GM19452 (cell line): ENCODE measurements around the gene CEACAM21.

Experiments used
- ATAC-seq: cut with Tn5 transposase; IDR thresholded peaks from one replicate; pipeline ENCODE4 v1.9.1; 2021; ENCODE audit not compliant: unreplicated experiment

CEACAM21 gene

DNA sequence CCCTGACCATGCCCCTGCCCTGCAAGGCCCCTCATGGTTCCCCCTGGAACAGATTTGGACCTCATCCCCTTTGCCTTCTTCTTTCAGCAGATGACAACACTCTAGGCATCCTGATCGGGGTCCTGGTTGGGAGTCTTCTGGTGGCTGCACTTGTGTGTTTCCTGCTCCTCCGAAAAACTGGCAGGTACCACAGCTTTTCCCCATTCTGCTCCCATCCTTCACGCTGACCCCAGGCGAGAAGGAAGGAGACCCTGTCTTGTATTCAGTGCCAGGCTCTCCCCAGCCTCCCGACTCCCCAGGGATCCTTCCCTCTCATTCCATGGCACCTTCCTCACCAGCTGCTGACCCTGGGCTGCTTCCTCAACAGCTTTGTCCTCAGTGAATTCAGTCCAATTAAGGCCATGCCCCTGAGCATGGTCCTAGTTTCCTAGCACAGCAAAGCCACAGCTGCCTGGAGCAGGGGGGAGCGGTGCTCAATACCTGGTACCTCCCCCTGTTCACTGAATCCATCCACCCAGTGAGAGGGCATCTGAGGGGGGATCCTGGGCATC lies 8.4 kb downstream of the CEACAM21 start:
- no peak for ATAC-seq

DNA sequence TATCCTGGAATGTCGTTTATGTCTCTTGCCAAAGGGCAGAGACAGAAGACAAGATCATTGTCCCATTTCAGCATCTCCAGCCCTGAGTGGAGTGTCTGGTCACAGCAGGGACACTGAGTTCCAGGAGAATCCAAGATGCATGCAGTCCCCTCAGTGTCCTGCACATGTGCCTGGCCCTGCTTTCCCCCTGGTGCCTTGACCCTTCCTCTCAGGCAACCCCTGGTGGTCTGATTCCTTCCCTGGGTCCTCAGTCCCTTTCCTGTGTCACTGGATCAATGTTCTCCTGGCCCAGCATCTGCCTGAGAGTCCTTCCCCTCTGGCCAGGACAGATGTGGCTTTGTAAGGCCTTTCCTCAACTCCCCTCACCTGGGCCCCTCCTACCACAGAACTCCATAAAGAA lies 9.0 kb downstream of the CEACAM21 start:
- ATAC-seq: no peak

DNA sequence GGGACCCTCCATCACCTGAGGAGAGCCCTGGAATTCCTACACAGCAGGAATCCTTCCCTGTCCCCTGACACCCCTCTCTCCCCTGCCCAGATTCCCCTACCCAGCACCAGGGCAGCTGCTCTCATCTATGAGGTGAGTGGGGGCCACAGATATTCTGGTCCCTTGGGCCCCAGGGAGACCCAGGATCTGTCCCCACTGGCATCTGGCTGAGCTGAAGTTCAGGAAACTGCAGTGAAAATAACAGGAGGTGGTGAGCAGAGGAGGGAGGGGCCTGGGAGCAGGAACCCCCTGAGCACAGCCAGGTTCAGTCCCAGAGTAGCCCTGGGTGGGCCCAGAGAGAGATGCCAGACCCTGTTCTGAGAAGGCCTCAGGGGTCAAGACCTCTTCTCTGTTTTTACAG lies 10.1 kb downstream of the CEACAM21 start:
- ATAC-seq: no peak

DNA sequence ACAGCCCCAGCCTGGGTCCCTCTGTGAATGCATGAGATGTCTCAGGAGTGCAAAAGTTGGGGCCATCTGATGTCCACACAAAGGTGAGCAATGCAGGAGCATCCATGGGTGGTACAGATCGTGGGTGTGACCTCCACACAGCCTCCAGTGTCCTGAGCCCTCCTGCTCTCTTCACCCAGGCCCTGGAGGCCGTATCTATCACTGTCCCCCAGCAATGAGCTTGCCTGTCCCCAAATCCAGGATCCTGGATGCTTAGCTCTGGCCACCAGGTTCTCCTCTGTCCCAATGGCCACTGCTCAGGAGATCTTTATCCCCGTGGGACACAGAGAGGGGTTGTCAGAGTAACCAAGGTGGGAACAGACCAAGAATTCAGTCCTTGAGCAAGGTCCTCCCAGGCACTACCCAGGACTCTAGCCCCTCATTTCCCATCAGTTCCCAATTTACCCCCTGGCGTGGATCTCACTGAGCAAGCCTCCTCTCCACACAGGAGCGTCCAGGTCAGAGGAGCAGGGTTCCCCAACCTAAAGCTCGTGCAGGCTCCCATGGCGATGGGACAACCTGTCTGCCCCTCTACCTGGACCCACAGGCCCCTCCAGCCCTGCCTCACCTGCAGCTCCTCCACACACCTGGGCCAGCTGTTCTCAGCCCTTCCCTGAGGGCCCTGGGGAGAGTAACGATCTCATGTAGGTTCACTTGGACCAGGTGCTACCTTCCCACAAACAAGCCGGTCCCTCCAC lies 11.3 kb downstream of the CEACAM21 start:
- no peak for ATAC-seq

DNA sequence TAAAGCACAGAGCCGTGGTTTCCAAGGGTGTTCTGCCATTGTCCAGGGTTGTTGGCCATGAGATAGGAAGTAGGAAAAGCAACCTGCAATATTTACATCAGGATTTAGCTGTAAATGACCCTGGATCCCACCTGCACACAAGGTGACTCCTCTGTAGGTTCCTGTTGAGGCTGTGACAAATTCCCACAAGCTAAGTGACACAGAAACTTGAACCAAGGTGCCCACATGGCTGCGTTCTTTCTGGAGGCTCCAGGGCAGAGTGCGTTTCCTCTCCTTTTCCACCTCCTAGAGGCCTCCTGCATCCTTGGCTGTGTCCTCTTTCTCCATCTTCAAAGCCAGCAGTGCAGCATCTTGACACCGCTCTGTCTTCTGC lies 11.9 kb downstream of the CEACAM21 start:
- no peak for ATAC-seq

DNA sequence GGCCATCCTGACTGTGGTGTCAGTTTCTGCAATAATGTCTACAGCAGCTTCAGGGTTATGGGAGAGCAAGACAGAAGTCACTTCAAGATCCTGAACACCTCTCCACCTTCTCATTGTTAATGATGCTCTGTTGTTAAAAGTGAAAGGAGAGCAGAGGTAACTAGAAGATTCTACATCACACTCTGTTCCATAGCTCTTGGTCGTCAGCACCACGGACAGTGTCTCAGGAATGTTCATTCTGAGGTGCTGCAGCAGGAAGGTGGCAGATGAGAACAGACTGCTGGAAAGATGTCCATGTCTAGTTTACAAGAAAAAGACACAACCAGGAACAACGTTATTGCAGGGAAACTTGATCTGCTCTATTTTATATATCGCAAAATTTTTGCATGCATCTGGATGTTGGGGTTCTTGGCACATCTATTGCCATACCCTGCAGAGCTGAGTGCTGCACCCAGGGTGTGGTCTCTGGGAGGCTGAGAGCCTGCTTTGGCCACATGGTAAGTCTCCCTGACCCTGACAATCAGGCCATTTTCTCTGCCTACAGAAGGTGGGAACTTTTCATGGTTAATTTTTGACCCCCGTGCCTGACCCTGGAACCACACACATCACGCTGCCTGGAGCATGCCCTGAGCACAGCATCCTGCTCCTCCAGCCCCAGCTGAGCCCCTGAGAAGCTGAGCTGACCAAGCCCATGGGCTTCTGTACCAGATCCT lies 12.7 kb downstream of the CEACAM21 start:
- ATAC-seq: no peak

DNA sequence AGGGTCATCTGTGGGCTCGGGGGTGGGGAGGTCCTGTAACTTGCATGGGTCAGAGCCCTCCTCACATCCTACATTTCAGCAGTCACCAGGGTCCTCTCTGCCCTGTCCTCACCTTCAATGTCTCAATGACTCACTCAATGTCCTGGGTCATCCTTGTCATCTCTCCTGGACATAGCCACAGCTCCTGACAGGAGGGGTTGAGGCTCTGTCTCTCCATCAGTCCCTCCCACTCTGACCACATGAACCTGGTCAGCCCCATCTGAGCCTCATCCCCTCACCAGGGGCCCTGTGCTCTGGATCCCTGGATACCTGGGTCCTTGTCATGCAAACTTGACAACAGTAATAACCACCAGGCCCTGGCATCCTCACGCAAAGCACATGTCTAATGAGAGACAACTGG lies 13.4 kb downstream of the CEACAM21 start:
- no peak for ATAC-seq

DNA sequence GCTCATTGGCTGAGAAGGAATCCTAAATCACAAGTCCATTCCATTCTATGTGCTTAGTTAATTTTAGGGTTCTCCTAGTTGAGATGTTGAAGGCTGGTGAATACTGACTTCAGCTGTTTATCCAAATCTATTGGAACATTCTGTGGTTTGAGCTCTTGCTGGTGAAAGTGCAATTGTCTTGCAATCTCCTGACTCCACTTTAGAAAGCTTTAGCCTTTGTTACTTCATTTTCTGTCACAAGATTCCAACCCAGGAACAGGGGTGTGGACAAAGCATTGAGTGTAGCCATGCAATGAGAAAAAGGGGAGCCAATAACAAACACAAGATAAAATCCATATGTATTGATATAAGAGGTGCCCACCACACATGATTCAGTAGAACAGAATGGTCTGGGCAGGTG lies 15.0 kb downstream of the CEACAM21 start:
- ATAC-seq: no peak

DNA sequence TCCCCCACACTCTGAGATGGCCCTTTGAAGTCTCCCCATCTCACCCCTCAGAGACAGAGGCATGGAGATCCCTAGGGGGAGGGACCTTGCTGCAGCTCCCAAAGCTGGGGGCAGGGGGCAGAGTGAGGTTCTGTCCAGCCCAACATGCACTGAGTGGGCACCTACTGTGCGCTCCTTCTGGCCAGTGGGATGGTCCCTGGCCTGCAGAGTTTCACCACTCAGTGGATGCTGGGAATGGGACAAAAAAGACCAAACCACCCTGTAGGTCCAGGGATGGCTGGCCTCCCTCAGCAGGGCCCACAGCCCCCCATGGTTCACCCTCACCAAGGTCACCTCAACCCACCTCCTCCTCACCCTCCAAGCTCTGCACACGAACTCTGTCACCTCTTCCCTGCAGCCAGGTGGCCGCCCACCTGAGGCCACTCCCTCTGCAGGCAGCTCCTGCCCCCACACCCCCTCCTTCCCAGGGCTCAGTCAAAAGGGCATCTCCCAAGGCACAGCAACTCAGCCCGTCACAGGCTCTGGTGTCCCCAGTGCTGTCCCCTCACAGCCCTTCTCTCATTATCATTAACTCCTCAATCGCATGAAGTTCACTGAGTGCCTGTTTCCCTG lies 16.1 kb downstream of the CEACAM21 start:
- ATAC-seq: no peak

DNA sequence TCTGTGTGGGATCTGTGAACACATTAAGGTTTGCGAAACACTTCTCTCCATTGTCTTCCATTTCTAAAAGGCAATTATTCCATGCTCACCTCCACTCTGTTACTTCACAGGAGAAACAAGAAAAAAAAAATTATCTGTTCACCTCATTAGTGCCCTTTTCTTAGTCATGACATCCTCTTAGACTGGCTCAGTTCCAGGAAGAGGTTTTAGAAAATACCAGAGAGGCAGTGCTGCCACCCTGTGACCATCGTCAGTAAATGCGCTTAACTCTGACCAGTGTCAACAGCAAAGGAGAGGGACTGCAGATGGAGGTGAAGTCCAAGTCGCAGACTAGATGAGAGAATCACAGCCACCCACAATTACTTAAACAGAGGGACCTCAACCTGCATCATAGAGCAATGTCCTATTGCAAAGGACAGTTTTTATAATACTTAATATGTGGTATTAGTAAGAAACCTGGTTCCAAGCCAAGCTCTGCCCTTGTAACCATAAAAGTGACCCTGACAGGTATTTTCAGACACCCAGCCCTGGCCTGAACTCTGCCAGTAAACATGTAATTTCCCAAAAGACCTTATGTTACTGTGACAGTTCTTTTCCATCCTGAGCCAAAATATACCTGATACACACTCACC lies 19.4 kb downstream of the CEACAM21 start:
- no peak for ATAC-seq

DNA sequence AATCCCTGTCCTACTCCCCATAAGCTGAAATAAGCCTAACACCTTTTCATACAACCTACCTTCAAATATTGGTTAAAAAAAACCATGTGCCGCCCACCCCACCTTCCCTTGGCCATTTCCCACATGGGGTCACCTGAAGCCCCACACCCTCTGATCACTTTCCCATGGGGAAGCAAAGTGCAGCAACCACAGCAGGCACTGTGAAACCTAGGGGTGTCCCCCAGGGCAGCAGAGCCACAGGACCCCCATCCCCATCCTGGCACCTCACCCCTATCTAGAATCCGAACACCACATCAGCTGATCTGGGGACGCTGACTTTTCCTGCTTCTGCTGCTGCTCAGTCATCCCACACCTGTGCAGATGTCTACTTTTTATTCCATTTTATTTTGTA lies 19.9 kb downstream of the CEACAM21 start:
- ATAC-seq: no peak

DNA sequence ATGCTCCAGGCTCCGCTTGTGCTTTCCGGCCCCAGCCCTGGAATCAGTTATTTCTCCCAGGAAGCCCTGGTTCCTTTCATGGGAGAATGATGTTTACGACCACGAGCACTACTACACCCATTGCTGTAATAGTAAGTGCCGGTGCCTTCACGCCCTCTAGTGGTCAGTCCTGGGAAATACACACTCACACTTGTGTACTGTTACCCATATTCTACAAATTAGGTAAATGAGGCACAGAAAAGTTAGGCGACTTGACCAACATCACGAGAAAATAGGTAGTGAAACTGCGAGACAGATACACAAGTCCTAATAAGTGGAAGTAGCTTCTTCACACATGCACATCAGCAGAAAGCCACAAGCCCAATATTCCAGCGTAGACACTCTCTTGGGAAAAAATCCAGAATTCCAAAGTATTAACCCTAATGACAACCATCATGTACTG lies 21.7 kb downstream of the CEACAM21 start:
- ATAC-seq: no peak

DNA sequence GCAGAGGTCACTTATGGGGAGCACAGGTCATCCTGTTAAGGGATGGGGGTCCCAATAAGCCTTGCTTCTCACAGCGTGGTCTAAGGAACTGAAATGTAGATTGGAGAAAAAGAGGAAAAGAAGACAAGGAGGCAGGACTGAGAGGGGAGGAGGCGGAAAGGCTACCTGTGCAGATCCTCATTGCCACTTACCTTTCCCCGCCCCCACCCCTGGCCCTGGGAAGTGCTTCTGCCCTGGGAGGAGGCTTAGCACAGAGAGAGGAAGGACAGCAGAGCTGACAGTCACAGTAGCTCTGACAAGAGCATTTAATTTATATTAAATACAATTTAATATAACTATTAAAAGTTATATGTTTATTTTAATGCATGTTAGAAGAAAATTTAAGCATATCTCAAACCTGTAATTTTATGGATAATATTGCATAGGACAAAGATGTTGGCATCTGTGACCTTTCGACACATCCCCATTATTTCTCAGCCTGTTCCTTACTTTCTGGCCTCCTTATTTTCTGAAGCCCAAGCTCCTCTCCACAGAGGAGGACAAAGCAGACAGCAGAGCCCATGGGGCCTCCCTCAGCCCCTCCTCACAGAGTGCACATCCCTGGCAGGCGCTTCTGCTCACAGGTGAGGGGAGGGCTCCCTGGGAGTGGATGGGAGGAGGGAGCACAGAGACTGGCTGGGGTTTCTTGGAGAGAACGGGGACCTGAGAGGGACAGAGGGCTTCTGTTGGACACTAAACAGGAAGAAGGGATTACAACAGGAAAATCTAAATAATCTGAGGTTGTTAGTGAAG lies 23.4 kb downstream of the CEACAM21 start:
- no peak for ATAC-seq

DNA sequence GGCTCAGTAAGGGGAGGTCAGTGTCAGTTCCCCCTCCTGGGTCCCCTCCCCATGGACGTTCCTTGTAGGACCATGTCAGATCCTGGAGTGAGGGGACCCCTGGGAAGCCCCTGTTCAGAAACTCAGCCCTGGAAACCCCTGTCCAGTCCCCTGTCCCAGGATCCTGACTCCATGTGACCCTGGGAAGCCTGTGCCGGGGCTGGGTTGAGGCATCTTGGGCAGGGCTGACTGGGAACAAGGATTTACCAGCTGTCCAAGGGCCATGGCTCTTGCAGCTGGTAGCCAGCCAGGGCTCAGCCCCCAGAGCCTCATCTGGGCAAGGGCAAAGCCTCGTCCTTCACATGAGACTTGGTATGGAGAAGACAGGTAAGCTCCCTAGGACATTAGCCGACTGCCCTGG lies 25.8 kb downstream of the CEACAM21 start:
- no peak for ATAC-seq

DNA sequence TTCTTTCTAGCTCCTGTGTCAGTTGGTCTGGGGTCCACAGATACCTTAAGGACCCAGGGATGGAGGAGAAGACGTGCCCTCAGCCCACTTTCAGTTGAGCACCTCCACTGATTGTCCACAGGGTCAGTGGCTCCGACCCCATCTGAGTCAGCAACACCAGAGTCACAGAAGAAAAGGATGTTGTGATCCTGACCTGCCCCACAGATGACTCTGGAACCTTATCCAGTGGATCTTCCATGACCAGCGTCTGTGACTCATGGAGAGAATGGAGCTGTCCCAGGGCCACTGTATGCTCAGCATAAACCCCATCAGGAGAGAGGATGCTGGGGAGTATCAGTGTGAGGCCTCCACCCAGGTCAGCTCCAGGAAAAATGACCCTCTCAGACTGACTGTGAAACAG lies 28.9 kb downstream of the CEACAM21 start:
- ATAC-seq: no peak

DNA sequence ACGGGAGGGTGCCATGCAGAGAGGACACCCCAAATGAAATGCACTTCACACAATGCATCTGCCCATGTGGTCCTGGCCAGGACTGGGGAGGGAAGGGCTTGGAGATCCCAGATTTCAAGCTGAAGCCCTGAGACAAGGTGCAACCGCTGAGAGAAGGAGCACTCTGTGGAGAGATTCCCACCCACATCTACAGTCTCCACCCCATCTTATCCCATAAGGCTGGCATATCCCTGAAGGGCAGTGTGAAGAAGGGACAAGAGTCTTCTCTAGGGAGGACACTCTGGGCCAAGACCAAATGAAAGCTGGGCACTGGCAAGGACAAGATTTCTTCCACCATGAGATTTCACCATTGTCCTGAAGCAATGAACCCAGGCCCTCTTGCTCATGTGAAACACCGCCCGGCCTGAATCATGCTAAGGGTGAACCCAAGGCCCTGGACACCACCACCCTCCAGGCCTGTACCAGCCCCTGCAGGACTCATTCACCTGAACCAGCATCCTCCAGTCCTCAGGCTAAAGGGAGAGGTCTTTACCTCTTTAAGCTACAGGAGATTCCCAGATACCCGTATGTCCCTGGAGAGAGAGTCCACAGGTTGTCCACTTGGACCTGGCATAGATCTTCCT lies 30.4 kb downstream of the CEACAM21 start:
- no peak for ATAC-seq

DNA sequence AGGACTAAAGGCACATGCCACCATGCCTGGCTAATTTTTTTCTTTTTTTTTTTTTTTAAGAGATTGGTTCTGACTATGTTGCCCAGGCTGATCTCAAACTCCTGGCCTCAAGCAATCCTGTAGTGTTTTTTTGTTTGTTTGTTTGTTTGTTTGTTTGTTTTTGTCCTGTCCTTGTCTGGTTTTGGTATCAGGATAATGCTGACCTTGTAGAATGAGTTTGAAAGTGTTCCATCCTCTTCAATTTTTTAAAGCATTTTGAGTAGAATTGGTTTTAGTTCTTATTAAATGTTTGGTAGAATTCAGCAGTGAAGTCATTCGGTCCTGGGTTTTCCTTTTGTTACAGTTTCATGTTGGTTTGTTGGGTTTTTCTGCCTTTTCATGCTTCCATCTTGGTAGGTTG lies 31.7 kb downstream of the CEACAM21 start:
- ATAC-seq: no peak

DNA sequence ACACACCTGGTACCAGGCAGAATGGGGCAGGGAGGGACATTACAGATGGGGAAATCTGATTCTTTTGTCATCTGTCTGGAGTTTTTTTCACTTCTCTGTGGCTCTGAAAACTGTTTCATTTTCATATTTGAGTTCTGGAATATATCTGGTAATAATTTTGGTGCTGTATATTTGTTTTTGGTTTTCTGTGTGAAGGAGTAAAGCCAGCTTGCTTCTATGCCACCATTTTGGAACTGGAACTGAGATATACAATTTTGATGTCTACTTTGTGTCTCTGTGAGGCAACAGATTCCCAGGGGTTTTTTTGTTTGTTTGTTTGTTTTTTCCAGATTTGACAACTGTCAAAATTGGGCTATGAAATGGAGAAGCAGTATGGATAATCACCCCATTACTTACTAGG lies 34.8 kb downstream of the CEACAM21 start:
- ATAC-seq: no peak

DNA sequence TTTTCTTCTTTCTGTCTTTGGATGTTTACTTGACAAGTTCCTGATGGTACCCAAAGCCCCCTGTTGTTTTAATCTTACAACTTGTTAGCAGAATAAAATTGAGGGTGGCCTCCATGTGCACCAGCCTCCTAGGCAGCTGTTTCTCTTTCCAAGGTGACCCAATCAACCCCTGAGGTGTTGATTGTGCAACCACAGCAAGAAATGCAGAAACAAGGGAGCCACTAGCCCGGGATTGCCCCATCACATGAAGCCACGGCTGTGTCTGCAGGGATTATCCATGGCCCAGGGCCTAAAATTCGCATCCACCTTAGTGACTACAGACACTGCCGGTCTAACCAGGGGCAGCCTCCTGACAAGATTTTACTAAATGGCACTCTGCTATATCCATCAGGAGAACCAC lies 36.5 kb downstream of the CEACAM21 start:
- no peak for ATAC-seq

DNA sequence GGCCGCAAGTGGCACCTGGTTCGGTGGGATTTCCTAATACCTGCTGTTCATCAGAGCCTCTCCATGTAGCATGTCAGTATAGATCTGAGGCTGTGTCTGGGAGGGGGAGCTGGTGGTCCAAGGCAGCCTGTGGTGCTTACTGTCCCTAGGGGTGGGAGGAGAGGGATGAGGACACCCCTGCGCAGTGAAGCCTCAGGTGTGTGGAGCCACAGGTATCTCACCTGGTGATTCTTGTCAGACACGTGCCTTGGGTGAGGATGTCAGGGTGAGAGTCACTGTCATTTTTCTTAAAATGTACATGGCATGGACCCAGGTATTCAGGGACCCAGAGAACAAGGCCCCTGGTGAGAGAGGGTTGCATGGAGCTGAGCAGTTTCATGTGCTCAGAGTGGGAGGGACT lies 39.2 kb downstream of the CEACAM21 start:
- no peak for ATAC-seq
